Erythroblast (primary cell): Measurements from ENCODE around the gene EPHB1.
"Not testable (repeated sequence)": the region's sequence is repeated elsewhere in the genome, so short reads cannot be mapped to it uniquely, and the experiment has no call there.

ENCODE experiments used
- DNase-seq, 2 experiments: peaks; one replicate each; lab custom pipeline; 2025; lab: John Stamatoyannopoulos, UW
- GATA1 ChIP-seq: IDR thresholded peaks from 2 replicates; pipeline ENCODE4 v1.6.1; 2011; ENCODE audit warnings: low read depth, mild to moderate bottlenecking, control low read depth, low read length, moderate library complexity
- POLR2A ChIP-seq: IDR thresholded peaks from 2 replicates; pipeline ENCODE4 v1.6.1; 2011; ENCODE audit warnings: mild to moderate bottlenecking, low read length

The EPHB1 gene

GRCh38 chr3:135040321-135041240 is 245.5 kb downstream of the EPHB1 start:
- DNase-seq, result no peak
- TF ChIP-seq GATA1, result no peak
- no peak for TF ChIP-seq POLR2A

GRCh38 chr3:135041601-135042000 is 246.5 kb downstream of the EPHB1 start:
- no peak for DNase-seq
- TF ChIP-seq GATA1 (no peak), POLR2A (no peak)

GRCh38 chr3:135047061-135047460 is 252.0 kb downstream of the EPHB1 start:
- TF ChIP-seq GATA1, result no peak
- no peak for TF ChIP-seq POLR2A
- no peak for DNase-seq

GRCh38 chr3:135050536-135050935 is 255.5 kb downstream of the EPHB1 start:
- TF ChIP-seq GATA1 (no peak), POLR2A (no peak)
- DNase-seq, result no peak

GRCh38 chr3:135051409-135051973 is 256.4 kb downstream of the EPHB1 start:
- DNase-seq, result no peak
- TF ChIP-seq GATA1 (no peak), POLR2A (no peak)

- TF ChIP-seq POLR2A (no peak), GATA1 (no peak)
- no peak for DNase-seq
These were observed 260.4 kb downstream of the EPHB1 start for GRCh38 chr3:135055449-135055848.

GRCh38 chr3:135056084-135056730 is 261.1 kb downstream of the EPHB1 start:
- TF ChIP-seq POLR2A, result no peak
- no peak for TF ChIP-seq GATA1

GRCh38 chr3:135056733-135057310 is 261.8 kb downstream of the EPHB1 start:
- no peak for DNase-seq
- TF ChIP-seq GATA1 (no peak), POLR2A (no peak)

More at GRCh38 chr3:135056084-135056730, 261.1 kb downstream of the EPHB1 start:
- DNase-seq, result no peak

GRCh38 chr3:135057996-135058395 is 262.9 kb downstream of the EPHB1 start:
- no peak for TF ChIP-seq GATA1
- TF ChIP-seq POLR2A, result no peak
- no peak for DNase-seq

GRCh38 chr3:135059580-135059979 is 264.5 kb downstream of the EPHB1 start:
- TF ChIP-seq POLR2A (no peak), GATA1 (no peak)
- DNase-seq, result no peak

- DNase-seq, result not testable (repeated sequence)
These were observed 272.0 kb downstream of the EPHB1 start for GRCh38 chr3:135066844-135067727.

GRCh38 chr3:135068011-135068410 is 273.0 kb downstream of the EPHB1 start:
- TF ChIP-seq GATA1 (no peak), POLR2A (no peak)
- DNase-seq, result no peak

- TF ChIP-seq GATA1 (no peak), POLR2A (no peak)
- no peak for DNase-seq
These were observed 274.3 kb downstream of the EPHB1 start for GRCh38 chr3:135069406-135069805.
